Occipital lobe (tissue), 2 donors: Measurements from ENCODE around the gene LST1. TPM values are rescaled to one million over a fixed set of nuclear protein-coding genes. Genes with fewer than 3 reads are reported as not detected.
A peak's percentile ranks its signal among the peaks of the same experiment; 100 is the strongest.
"Not testable (repeated sequence)": the region's sequence is repeated elsewhere in the genome, so short reads cannot be mapped to it uniquely, and the experiment has no call there.

Experiments used
- DNase-seq: peaks from one replicate; lab custom pipeline; 2025; lab: John Stamatoyannopoulos, UW
- total RNA-seq: library from RNA; depleted of rRNA; stranded (reverse); fragments of >200 nt; gene quantifications from one replicate; pipeline ENCODE4 v1.2.3, GENCODE V29; 2014

Gene LST1
- total RNA-seq, 1 donor from 2014 or later: 0.94 TPM

DNA sequence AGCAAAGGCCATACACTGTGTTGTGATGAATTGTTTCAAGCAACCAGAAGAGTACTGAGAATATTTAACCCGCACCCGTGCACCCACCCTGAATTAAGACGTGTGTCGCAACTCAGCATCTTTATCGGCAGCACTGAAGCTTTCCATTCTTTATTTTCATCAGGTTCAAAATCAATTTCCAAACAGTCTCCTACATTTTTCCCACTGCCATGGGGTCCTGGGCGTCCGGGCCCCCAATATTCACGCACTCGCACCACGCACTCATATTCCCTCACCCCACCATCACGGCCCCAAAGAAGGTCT lies 5.7 kb upstream of the LST1 start:
- no peak for DNase-seq

GRCh38 chr6:31580807-31581433 lies 5.2 kb upstream of the LST1 start:
- DNase-seq: peak; percentile 78

- DNase-seq: no peak
Measured at GRCh38 chr6:31581434-31582229, 4.4 kb upstream of the LST1 start.

- DNase-seq: no peak
Measured at GRCh38 chr6:31582230-31582643, 3.8 kb upstream of the LST1 start, which contains the start of gene LTB. LTB (minus strand) TSS chr6:31582424; CDS start chr6:31582417, 7 bp downstream.

- DNase-seq: no peak
Measured at GRCh38 chr6:31585491-31585890, 586 bp upstream of the LST1 start.

- DNase-seq: no peak
Measured at GRCh38 chr6:31586599-31587281, 663 bp downstream of the LST1 start.

DNA sequence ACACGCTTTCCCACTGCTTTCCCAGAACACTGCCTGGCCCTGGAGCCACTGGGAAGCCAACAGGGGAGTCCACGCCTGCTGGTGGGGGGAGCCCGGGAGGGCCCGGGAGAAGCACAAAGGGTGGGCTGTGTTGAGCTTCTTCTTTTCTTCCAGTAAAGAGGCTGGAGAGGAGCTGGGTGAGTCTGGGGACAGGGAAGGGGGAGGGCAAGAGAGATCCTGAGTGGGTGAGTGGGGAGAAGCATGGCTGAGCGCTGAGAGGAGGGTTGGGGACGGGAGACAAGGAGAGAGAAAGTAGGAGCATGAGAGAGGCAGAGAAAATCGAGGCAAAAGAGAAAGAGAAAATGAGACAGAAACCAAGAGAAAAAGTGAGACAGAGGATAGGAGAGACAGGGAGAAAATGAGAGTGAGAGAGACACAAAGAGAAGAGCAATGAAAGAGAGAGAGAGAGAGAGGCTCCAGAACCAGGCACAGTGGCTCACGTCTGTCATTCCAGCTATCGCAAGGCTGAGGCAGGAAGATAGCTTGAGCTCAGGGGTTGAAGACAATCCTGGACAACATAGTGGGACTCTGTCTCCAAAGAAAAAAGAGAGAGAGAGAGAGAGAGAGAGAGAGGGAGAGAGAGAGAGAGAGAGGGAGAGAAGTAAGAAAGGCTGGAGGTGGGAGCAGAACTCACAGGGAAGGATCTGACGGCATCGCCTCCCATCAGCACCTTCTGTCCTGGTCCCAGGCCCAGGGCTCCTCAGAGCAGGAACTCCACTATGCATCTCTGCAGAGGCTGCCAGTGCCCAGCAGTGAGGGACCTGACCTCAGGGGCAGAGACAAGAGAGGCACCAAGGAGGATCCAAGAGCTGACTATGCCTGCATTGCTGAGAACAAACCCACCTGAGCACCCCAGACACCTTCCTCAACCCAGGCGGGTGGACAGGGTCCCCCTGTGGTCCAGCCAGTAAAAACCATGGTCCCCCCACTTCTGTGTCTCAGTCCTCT lies 2.0 kb downstream of the LST1 start:
- no peak for DNase-seq

GRCh38 chr6:31588871-31589650 lies 3.0 kb downstream of the LST1 start:
- no peak for DNase-seq

GRCh38 chr6:31590691-31591090 lies 4.6 kb downstream of the LST1 start:
- DNase-seq: not testable (repeated sequence)

- DNase-seq: no peak
Measured at GRCh38 chr6:31592396-31592771, 6.3 kb downstream of the LST1 start.

DNA sequence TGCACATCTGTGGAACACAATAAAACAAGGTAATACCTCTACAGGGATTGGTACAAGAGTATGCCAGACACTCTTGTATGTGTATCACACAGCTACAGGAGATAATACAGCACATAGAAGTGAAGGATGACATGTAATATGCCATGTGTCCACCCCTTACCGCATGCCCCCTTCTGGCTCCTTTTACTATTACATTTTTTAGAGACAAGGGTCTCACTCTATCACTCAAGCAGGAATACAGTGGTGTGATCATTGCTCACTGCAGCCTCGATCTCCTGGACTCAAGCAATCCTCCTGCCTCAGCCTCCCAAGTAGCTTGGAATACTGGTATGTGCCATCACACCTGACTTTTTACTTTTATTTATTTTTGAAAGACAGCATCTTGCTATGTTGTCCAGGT lies 10.9 kb downstream of the LST1 start:
- DNase-seq: no peak

- no peak for DNase-seq
Measured at GRCh38 chr6:31607317-31607716, 21.2 kb downstream of the LST1 start.

- DNase-seq: no peak
Measured at GRCh38 chr6:31609519-31610406, 23.7 kb downstream of the LST1 start.

- DNase-seq: no peak
Measured at GRCh38 chr6:31610968-31611367, 24.9 kb downstream of the LST1 start.

GRCh38 chr6:31614075-31614619 lies 28.1 kb downstream of the LST1 start:
- no peak for DNase-seq

DNA sequence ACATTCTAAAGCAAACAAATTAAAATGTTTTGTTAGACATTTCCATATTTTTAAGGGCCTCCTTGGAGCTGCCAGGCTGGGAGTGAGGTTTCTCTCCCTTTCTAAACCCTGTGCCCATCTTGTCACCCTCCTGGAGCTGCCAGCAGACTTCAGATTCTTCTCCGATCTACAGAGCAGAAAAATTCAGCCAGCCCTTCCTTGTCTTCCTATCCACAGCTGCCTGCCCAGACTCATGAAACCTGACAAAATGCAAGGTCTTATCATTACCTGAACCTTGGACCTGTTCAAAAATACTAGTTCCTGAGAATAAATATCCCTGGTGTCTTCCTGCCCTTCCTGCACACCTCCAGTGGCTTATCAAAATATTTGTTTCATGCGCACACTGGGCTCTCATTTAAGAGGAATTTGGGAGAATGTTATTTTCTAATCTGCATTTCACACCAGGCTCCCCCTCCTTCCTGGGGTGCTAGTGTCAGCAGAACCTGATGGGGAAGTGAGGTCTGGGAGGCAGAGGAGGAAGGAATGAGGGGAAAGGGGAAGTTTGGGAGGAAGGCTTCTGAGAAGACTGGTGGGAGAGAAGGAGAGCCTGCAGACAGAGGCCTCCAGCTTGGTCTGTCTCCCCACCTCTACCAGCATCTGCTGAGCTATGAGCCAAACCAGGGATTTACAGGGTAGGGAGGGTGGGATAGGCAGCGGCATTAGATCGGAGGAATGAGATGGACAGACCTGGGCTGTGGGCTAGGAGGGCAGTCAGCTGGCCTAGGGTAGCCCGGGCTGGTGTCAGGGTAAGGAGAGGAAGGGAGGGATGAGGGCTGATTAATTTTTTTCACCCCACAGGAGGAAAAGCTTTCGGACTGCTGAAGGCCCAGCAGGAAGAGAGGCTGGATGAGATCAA lies 28.9 kb downstream of the LST1 start, which contains the start of gene AIF1:
Gene AIF1 (plus strand): TSS at position 551 of the 895 bp plus-strand sequence. CDS start 96 bp downstream, at position 647.
- no peak for DNase-seq

DNA sequence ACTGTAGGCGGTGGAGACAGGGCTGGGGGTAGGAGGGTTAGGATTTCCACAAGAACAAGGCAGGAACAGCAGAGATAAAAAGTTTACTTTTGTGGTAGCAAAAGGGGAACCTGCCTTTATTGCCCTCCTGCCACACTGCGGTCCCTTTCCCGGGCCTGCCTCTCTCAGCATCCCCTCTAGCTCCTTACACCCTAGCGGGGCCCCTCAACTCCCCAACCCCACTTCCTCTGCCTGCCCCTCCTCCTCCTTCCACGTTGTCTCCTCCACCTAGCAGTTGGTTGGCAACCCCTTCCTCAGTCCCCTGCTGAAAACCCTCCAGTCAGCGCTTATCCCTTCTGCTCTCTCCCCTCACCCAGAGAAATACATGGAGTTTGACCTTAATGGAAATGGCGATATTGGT lies 29.7 kb downstream of the LST1 start:
- no peak for DNase-seq

GRCh38 chr6:31617010-31617409 lies 30.9 kb downstream of the LST1 start:
- DNase-seq: no peak
